ENCODE measurements around the gene MLNR. TPM values are rescaled to one million over a fixed set of nuclear protein-coding genes. Genes with fewer than 3 reads are reported as not detected.

Gene MLNR
- total RNA-seq, 1 donor from 2014 or later: not detected

DNA sequence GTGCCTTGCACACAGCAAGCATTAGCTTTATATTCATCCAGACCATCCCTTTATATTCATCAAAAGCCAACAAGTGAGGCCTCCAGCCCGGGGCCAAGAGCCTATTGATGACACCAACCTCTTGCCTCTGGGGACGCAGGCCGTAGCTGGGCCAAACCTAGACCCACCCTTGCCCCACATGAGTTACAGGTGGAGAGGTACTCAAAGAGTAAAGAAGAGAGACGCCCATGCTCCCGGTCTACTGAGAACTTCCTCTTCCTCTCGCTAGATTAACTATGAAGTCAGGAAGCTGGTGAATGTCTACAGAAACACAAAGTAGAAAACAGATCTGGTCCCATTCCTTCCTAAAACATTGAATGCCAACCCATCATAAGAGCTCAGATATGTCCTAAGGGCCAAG is 3.8 kb upstream of the MLNR start:
- H3K27me3 Mint-ChIP-seq: peaks cover 34% of the 10 kb centered on the region

DNA sequence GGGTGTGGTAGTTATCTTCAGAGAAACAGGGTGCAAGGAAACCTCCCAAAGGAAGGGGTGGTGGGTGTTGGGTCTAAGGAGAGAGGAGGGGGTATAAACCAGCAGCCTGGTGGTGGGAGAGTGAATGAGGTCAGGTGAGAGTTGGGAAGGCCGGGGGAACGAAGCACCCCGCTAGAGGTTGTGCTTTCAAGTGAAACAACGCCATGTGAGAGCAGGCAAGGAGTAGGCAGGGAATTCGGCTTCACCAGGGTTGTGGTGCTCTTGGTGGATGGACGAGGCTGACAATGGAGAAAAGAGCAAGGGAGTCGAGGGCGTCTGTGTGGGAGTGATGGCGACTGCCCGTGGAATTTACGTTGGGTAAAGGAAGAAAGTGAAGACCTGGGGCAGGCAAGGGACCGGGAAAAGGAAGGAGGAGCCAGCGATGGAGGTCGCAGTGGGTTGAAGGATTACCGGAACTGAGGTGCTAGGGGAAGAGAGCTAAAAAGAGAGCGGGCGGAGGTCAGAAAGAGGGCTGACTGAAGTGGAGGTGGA is 2.1 kb upstream of the MLNR start:
- H3K36me3 Mint-ChIP-seq (ENCODE audit: low read depth): no peaks in the 10 kb centered on the region
- H3K9me3 Mint-ChIP-seq: peaks cover 4% of the 10 kb centered on the region
- no peak overlapping the region for H3K27ac Mint-ChIP-seq
- DNase-seq: no peak
- peaks cover 51% of the 10 kb centered on the region for H3K27me3 Mint-ChIP-seq
- H3K4me3 Mint-ChIP-seq: no peak overlapping the region
- intact Hi-C loops (cut with micrococcal nuclease): no loop called here
- peaks cover 13% of the 10 kb centered on the region for H3K4me1 Mint-ChIP-seq

More for the DNA sequence above, 3.8 kb upstream of the MLNR start:
- Mint-ChIP-seq H3K36me3 (ENCODE audit: low read depth) (peaks cover 6% of the 10 kb centered on the region), H3K4me1 (peaks cover 13% of the 10 kb centered on the region), H3K4me3 (no peak overlapping the region), H3K27ac (no peak overlapping the region), H3K9me3 (peaks cover 4% of the 10 kb centered on the region)
- DNase-seq: no peak
- intact Hi-C loops (cut with micrococcal nuclease): no loop called here

DNA sequence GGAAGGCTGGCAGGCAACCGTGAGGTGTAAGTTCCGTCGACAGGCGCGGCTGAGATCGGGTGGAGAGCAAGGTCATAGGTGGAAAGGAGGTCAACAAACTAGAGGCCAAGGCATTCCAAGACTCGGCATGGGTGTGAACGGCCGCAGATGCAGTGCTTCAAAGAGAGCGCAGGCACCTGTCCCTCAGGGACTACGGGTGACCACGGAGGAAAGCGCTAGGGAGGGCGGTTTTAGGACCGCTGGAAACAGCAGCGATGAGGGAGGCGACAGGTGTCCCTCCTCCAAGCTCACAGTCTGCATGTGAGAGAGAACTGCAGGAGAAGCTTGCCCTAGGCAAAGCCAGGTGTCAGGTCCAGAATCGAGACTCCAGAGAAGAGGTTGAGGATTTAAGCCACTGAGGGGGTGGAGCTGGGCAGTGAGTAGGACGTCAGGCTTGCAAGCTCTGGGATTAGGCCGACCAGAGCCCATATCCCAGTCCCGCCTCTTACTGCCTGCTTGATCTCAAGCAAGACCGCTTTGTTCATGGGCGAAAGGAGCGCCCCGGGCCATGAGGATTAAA is 1.6 kb upstream of the MLNR start:
- H3K4me1 Mint-ChIP-seq: peaks cover 13% of the 10 kb centered on the region
- intact Hi-C loops (cut with micrococcal nuclease): no loop called here
- H3K9me3 Mint-ChIP-seq: peaks cover 4% of the 10 kb centered on the region
- peak; percentile 51 for DNase-seq
- peaks cover 54% of the 10 kb centered on the region for H3K27me3 Mint-ChIP-seq
- H3K4me3 Mint-ChIP-seq: no peak overlapping the region
- no peaks in the 10 kb centered on the region for H3K36me3 Mint-ChIP-seq (ENCODE audit: low read depth)
- no peak overlapping the region for H3K27ac Mint-ChIP-seq

DNA sequence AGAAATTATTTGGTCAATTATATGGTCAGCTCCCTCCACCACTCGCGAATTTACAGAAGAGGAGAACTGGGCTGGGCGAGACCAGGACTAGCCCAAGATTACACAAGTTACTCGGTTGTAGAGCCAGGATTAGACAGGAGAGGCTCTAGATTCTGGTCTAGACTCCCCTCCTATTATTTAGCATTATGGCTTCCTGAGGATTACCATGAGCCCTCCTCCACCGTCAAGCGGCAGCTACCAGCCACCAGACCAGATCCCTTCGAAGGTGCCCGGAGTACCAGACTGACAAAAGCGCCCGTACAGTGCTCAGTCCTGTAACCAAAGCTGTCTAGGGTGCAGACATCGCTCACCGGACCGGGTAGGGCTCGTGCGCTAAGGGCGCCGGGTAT is 497 bp upstream of the MLNR start:
- no peak overlapping the region for H3K27ac Mint-ChIP-seq
- H3K36me3 Mint-ChIP-seq (ENCODE audit: low read depth): no peaks in the 10 kb centered on the region
- intact Hi-C loops (cut with micrococcal nuclease): loop anchor here (2.0 kb wide), 1 partner anchor 27 kb away; the partner anchor contains the start of gene CDADC1
- H3K4me1 Mint-ChIP-seq: peaks cover 9% of the 10 kb centered on the region
- peaks cover 4% of the 10 kb centered on the region for H3K9me3 Mint-ChIP-seq
- peak overlapping the region; percentile 18 for H3K4me3 Mint-ChIP-seq
- DNase-seq: no peak
- H3K27me3 Mint-ChIP-seq: peaks cover 64% of the 10 kb centered on the region

DNA sequence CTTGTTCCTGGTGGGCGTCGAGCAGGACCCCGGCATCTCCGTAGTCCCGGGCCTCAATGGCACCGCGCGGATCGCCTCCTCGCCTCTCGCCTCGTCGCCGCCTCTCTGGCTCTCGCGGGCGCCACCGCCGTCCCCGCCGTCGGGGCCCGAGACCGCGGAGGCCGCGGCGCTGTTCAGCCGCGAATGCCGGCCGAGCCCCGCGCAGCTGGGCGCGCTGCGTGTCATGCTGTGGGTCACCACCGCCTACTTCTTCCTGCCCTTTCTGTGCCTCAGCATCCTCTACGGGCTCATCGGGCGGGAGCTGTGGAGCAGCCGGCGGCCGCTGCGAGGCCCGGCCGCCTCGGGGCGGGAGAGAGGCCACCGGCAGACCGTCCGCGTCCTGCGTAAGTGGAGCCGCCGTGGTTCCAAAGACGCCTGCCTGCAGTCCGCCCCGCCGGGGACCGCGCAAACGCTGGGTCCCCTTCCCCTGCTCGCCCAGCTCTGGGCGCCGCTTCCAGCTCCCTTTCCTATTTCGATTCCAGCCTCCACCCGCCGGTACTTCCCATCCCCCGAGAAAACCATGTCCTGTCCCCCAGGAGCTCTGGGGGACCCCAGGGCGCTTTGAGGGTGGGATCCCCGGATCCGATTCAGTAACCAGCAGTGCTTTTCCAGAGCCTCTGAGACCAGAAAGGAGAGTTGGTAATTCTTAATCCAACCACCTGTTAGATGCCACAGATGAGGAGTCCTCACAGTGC is 885 bp downstream of the MLNR start:
- Mint-ChIP-seq H3K36me3 (ENCODE audit: low read depth) (no peaks in the 10 kb centered on the region), H3K27ac (no peak overlapping the region), H3K27me3 (peaks cover 76% of the 10 kb centered on the region), H3K4me3 (peak overlapping the region; percentile 73), H3K4me1 (peaks cover 5% of the 10 kb centered on the region), H3K9me3 (peaks cover 4% of the 10 kb centered on the region)
- DNase-seq: peak; percentile 65
- intact Hi-C loops (cut with micrococcal nuclease): loop anchor here (2.0 kb wide), 1 partner anchor 26 kb away; the partner anchor contains the start of gene CDADC1

DNA sequence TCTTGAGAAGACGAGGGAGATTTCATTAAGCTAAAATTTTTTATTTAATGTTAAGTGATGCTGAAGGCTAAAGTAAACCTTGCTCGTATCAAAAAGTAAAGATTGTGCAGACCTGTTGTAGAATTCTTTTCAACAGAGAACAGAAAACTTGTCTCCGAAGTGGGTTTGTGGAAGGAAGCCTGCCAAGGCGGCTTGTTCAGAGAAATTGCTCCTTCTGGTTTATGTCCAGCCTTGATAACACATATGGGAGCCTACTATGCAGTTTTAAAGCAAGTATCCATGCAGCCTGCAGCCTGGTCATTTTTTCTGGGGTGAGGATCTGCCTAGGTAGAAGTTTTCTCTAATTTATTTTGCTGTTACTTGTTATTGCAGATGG is 1.4 kb downstream of the MLNR start:
- peak overlapping the region; percentile 73 for H3K4me3 Mint-ChIP-seq
- H3K27me3 Mint-ChIP-seq: peaks cover 80% of the 10 kb centered on the region
- intact Hi-C loops (cut with micrococcal nuclease): loop anchor here (2.0 kb wide), 1 partner anchor 25 kb away; the partner anchor contains the start of gene CDADC1

DNA sequence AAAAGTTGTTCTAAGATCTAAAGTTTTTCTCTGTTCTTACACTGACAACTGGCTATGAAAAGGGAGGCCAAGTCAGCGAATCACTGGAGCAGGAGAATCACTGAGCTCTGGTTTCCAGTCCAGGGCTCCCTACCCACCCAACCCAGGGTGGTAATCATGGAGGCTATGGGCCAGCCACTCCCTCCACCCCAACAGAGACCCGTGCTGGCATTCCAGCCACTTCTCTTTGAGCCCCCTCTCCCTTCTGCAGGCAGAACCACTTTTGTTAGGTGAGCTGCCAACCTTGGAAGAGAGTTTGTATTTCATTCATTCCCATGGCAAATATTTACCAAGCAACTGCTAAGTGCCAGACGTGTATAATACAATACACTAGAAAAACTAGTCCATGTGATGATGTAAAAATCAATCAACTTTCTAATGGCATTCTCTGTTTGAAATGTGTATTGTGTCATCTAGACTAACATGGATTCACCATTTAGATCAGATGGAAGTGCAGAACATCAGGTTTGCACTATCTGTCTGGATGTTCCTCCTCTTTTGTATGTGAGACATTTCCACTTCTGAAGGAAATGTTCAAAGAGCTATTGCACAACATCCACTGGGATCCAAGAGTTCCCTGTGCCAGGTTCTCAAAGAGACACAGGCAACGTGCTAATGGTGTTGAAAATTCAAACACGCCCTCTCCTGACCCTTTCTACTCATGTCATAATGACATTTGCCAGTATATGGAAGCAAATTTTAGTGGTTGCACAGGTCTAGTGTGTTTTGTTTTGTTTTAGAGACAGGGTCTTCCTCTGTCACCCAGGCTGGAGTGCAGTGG is 5.3 kb downstream of the MLNR start:
- Mint-ChIP-seq H3K36me3 (ENCODE audit: low read depth) (no peaks in the 10 kb centered on the region), H3K27ac (no peak overlapping the region), H3K4me1 (peaks cover 3% of the 10 kb centered on the region), H3K27me3 (peaks cover 53% of the 10 kb centered on the region), H3K4me3 (no peak overlapping the region), H3K9me3 (no peaks in the 10 kb centered on the region)
- intact Hi-C loops (cut with micrococcal nuclease): no loop called here
- no peak for DNase-seq

More for the DNA sequence above, 1.4 kb downstream of the MLNR start:
- H3K36me3 Mint-ChIP-seq (ENCODE audit: low read depth): no peaks in the 10 kb centered on the region
- peaks cover 5% of the 10 kb centered on the region for H3K4me1 Mint-ChIP-seq
- peaks cover 4% of the 10 kb centered on the region for H3K9me3 Mint-ChIP-seq
- no peak for DNase-seq
- no peak overlapping the region for H3K27ac Mint-ChIP-seq

DNA sequence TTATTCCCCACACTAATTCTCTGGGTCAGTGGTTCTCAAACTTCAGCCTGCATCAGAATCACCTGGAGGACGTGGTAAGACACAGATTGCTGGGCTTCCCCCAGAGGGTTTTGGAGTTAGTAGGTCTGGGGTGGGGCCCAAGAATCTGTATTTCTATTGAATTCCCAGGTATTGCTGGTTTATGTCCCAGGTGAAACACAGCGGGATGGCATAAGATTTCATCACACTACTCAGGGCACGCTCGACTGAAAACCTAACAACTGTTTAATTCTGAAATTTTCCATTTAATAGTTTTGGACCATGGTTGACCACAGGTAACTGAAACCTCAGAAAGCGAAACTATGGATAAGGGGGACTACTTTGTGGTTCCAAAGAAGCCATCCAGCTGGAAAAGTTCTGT is 6.5 kb downstream of the MLNR start:
- H3K27ac Mint-ChIP-seq: no peak overlapping the region
- intact Hi-C loops (cut with micrococcal nuclease): no loop called here
- no peaks in the 10 kb centered on the region for H3K9me3 Mint-ChIP-seq
- peaks cover 1% of the 10 kb centered on the region for H3K4me1 Mint-ChIP-seq
- no peak overlapping the region for H3K4me3 Mint-ChIP-seq
- peaks cover 46% of the 10 kb centered on the region for H3K27me3 Mint-ChIP-seq
- no peaks in the 10 kb centered on the region for H3K36me3 Mint-ChIP-seq (ENCODE audit: low read depth)
- no peak for DNase-seq

DNA sequence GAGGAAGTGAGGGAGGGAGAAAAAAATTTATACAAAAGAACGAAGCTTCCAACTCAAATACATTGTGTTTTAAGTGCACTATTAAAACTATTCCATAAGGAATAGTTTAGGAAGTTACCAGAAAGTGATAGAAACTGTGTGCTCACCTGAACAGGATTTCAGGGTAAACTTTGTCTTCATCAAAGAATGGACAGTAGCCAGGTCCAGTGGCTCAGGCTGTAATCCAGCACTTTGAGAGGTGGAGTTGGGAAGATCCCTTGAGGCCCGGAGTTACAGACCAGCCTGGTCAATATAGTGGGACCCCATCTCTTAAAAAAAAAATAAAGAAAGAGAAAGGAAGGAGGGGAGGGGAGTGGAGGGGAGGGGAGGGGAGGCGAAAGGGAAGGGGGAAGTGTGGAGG is 14.6 kb downstream of the MLNR start:
- Mint-ChIP-seq H3K9me3 (no peaks in the 10 kb centered on the region), H3K27ac (no peak overlapping the region), H3K4me3 (no peak overlapping the region), H3K27me3 (peaks cover 23% of the 10 kb centered on the region), H3K4me1 (no peaks in the 10 kb centered on the region), H3K36me3 (ENCODE audit: low read depth) (no peaks in the 10 kb centered on the region)
- no peak for DNase-seq
- intact Hi-C loops (cut with micrococcal nuclease): no loop called here

DNA sequence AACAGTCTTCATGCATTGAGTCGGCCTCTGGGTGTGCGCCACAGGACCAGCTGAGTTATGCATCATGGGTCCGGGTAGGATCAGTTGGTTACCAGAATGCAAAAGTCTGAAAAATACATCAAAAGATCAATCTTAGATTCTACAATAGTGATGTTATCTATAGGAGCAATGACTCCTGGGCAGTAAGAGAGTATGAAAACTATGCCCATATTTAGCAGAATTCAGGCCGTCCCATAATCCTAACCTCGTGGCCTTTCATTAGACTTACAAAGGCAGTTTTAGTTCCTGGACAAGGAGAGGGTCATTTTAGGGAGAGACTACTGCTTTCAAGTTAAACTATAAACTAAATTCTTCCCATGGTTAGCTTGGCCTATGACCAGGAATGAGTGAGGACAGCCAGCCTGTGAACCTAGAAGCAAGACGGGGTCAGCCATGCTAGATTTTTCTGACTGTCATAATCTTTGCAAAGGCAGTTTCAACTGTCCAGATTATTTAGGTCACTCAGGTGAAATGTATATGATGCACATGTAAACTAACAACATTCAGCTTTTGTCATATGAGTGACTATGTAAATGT is 15.8 kb downstream of the MLNR start:
- Mint-ChIP-seq H3K27ac (no peak overlapping the region), H3K4me1 (peaks cover 4% of the 10 kb centered on the region), H3K9me3 (no peaks in the 10 kb centered on the region), H3K4me3 (no peak overlapping the region), H3K36me3 (ENCODE audit: low read depth) (no peaks in the 10 kb centered on the region), H3K27me3 (peaks cover 23% of the 10 kb centered on the region)
- intact Hi-C loops (cut with micrococcal nuclease): no loop called here
- DNase-seq: no peak

DNA sequence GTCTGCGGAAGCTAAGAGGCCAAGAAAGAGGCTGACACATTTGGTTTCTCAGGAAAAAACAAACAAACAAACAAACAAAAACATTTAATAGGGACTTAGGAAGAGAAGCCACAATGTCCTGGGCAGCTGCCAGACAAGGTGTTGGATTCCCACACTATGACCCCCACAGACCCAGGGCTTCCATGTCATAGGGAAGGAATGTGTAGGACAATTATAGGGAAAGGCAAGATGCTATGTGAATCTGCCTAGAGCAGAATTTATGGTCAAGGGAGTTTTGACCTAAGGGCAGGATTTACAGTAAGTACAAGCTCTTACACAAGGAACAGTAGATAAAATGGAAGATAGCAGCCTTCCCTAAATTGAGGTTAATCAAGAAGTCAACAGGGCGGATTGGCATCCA is 18.5 kb downstream of the MLNR start:
- Mint-ChIP-seq H3K4me1 (peaks cover 4% of the 10 kb centered on the region), H3K36me3 (ENCODE audit: low read depth) (no peaks in the 10 kb centered on the region), H3K27me3 (peaks cover 25% of the 10 kb centered on the region), H3K4me3 (no peak overlapping the region), H3K9me3 (no peaks in the 10 kb centered on the region), H3K27ac (no peak overlapping the region)
- intact Hi-C loops (cut with micrococcal nuclease): no loop called here
- DNase-seq: no peak

DNA sequence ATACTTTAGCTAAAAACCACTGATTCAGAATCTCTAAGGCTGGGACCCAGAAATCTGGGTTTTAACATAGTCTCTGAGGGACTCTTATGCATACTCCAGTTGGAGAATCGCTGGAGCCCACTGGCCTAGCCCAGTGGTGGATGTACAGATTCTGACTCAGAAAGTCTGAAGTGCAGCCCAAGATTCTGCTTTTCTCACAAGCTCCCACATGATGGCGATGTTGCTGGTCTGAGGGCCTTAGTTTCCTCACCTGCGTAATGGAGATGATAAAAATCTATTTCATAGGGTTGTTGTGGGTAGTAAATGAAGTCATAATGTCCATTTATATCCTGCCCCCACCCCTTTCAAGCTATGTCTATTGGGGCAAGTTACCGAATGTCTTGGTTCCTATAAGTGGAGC is 19.9 kb downstream of the MLNR start:
- Mint-ChIP-seq H3K4me3 (no peak overlapping the region), H3K9me3 (no peaks in the 10 kb centered on the region), H3K36me3 (ENCODE audit: low read depth) (no peaks in the 10 kb centered on the region), H3K27me3 (peaks cover 28% of the 10 kb centered on the region), H3K4me1 (peaks cover 4% of the 10 kb centered on the region), H3K27ac (no peak overlapping the region)
- peak; percentile 84 for DNase-seq
- intact Hi-C loops (cut with micrococcal nuclease): loop anchor here (1.0 to 10.0 kb wide), 2 partner anchors 41 to 265 kb away; partner anchors contain the start of gene FNDC3A

DNA sequence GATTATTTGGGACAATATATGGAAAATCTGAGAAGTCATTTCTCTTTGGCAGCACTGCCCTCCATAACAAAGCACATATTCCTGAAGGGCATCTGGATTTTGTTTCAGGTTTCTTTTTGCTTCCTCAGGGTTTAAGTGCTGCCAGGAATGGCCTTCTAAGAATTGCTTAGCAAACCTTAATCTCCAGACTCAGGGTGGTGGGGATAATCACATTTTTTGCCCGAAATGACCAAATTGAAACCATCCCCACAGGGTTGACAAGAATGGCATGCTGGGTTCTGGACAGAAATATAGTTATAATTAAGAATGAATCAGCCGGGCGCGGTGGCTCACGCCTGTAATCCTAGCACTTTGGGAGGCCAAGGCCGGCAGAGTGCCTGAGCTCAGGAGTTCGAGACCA is 21.2 kb downstream of the MLNR start:
- no peak for DNase-seq
- intact Hi-C loops (cut with micrococcal nuclease): loop anchor here (10.0 kb wide), 1 partner anchor 266 kb away; the partner anchor contains the start of gene FNDC3A
- peaks cover 28% of the 10 kb centered on the region for H3K27me3 Mint-ChIP-seq
- no peak overlapping the region for H3K27ac Mint-ChIP-seq
- H3K4me3 Mint-ChIP-seq: no peak overlapping the region
- H3K9me3 Mint-ChIP-seq: no peaks in the 10 kb centered on the region
- H3K36me3 Mint-ChIP-seq (ENCODE audit: low read depth): no peaks in the 10 kb centered on the region
- peaks cover 4% of the 10 kb centered on the region for H3K4me1 Mint-ChIP-seq
